NCI-H146 treated with DMSO at 0.1 percent for 48 hours (cell line): ENCODE results near the gene DLG5.

Experiments
- DNase-seq: peaks from one replicate; lab custom pipeline; 2025; ENCODE audit not compliant: unreplicated experiment; lab: John Stamatoyannopoulos, UW

The DLG5 gene

GRCh38 chr10:77844713-77845445, 81.7 kb downstream of the DLG5 start:
- DNase-seq: no peak

GRCh38 chr10:77844177-77844576, 82.4 kb downstream of the DLG5 start:
- no peak for DNase-seq

GRCh38 chr10:77843264-77843663, 83.3 kb downstream of the DLG5 start:
- DNase-seq: no peak

- no peak for DNase-seq
Measured at GRCh38 chr10:77842652-77843212, 83.8 kb downstream of the DLG5 start.

- DNase-seq: no peak
Measured at GRCh38 chr10:77841711-77842375, 84.7 kb downstream of the DLG5 start.

GRCh38 chr10:77840636-77841035, 85.9 kb downstream of the DLG5 start:
- no peak for DNase-seq

- DNase-seq: no peak
Measured at GRCh38 chr10:77837925-77838595, 88.5 kb downstream of the DLG5 start.

- DNase-seq: peak; percentile 8
Measured at GRCh38 chr10:77837248-77837924, 89.2 kb downstream of the DLG5 start.

- DNase-seq: no peak
Measured at GRCh38 chr10:77836299-77836820, 90.2 kb downstream of the DLG5 start.

- no peak for DNase-seq
Measured at GRCh38 chr10:77835669-77836086, 90.9 kb downstream of the DLG5 start.

- no peak for DNase-seq
Measured at GRCh38 chr10:77834943-77835668, 91.4 kb downstream of the DLG5 start.

GRCh38 chr10:77834540-77834939, 92.0 kb downstream of the DLG5 start:
- DNase-seq: no peak

- DNase-seq: no peak
Measured at GRCh38 chr10:77833792-77834191, 92.8 kb downstream of the DLG5 start.

- no peak for DNase-seq
Measured at GRCh38 chr10:77833225-77833624, 93.3 kb downstream of the DLG5 start.

GRCh38 chr10:77832238-77832637, 94.3 kb downstream of the DLG5 start:
- DNase-seq: no peak

- DNase-seq: no peak
Measured at GRCh38 chr10:77829356-77829755, 97.2 kb downstream of the DLG5 start.

- DNase-seq: no peak
Measured at GRCh38 chr10:77828377-77828776, 98.2 kb downstream of the DLG5 start.

GRCh38 chr10:77827366-77827765, 99.2 kb downstream of the DLG5 start:
- DNase-seq: no peak

- DNase-seq: no peak
Measured at GRCh38 chr10:77825965-77826364, 100.6 kb downstream of the DLG5 start.

GRCh38 chr10:77824908-77825307, 101.6 kb downstream of the DLG5 start:
- DNase-seq: no peak
